ENCODE results near the gene ROR2.

The ROR2 gene

GRCh38 chr9:91711755-91712601, 238.1 kb downstream of the ROR2 start:
- peak; percentile 47 to 49 for DNase-seq

GRCh38 chr9:91710158-91710557, 239.9 kb downstream of the ROR2 start:
- DNase-seq, result no peak

- DNase-seq, result no peak
Observed at GRCh38 chr9:91705386-91705785, 244.6 kb downstream of the ROR2 start.

- no peak for DNase-seq
Observed at GRCh38 chr9:91700475-91700874, 249.6 kb downstream of the ROR2 start.

- DNase-seq, result no peak
Observed at GRCh38 chr9:91698266-91698665, 251.8 kb downstream of the ROR2 start.

- no peak for DNase-seq
Observed at GRCh38 chr9:91697201-91697600, 252.8 kb downstream of the ROR2 start.

- DNase-seq, result no peak
Observed at GRCh38 chr9:91694081-91694870, 255.8 kb downstream of the ROR2 start.

GRCh38 chr9:91693226-91693625, 256.8 kb downstream of the ROR2 start:
- no peak for DNase-seq

GRCh38 chr9:91690540-91691249, 259.3 kb downstream of the ROR2 start:
- DNase-seq, result no peak

GRCh38 chr9:91689006-91689405, 261.0 kb downstream of the ROR2 start:
- DNase-seq, result no peak

- no peak for DNase-seq
Observed at GRCh38 chr9:91683269-91683668, 266.8 kb downstream of the ROR2 start.

GRCh38 chr9:91682806-91683205, 267.2 kb downstream of the ROR2 start:
- no peak for DNase-seq

- DNase-seq, result peak; percentile 72 to 77
Observed at GRCh38 chr9:91681461-91682305, 268.3 kb downstream of the ROR2 start.

- no peak for DNase-seq
Observed at GRCh38 chr9:91680998-91681397, 269.0 kb downstream of the ROR2 start.

- DNase-seq, result no peak
Observed at GRCh38 chr9:91680106-91680505, 269.9 kb downstream of the ROR2 start.

GRCh38 chr9:91678807-91679580, 271.0 kb downstream of the ROR2 start:
- DNase-seq, result no peak

GRCh38 chr9:91677822-91678436, 272.1 kb downstream of the ROR2 start:
- no peak for DNase-seq

- no peak for DNase-seq
Observed at GRCh38 chr9:91677331-91677730, 272.7 kb downstream of the ROR2 start.

GRCh38 chr9:91676046-91676445, 274.0 kb downstream of the ROR2 start:
- no peak for DNase-seq

GRCh38 chr9:91664663-91665062, 285.4 kb downstream of the ROR2 start:
- no peak for DNase-seq

GRCh38 chr9:91663858-91664257, 286.2 kb downstream of the ROR2 start:
- DNase-seq, result no peak

All from stimulated activated CD4-positive, alpha-beta T cell treated with anti-CD3 and anti-CD28 coated beads, Interleukin-2, amount 100 ng/mL, for 48 hours (primary cell).